CD4-positive, alpha-beta T cell (primary cell): ENCODE data around the gene TACSTD2. TPM values are rescaled to one million over a fixed set of nuclear protein-coding genes. Genes with fewer than 3 reads are reported as not detected.

Experiments used
- ATAC-seq: fragments of 200-7000 bp; cut with Tn5 transposase; one replicate; pipeline ENCODE4 v1.10.0; 2022; ENCODE audit warnings: mild to moderate bottlenecking; ENCODE audit not compliant: poor library complexity
- CTCF ChIA-PET: fragments of 350-600 bp; sonication (Branson Sonifier 250); formaldehyde crosslinking; loops from one replicate; lab custom pipeline; 2021; ENCODE audit warnings: antibody characterized with exemption, inconsistent platforms; lab: Charles Lee
- POLR2A ChIA-PET: fragments of 350-600 bp; sonication (Branson Sonifier 250); formaldehyde crosslinking; loops from one replicate; lab custom pipeline; 2021; ENCODE audit warnings: antibody characterized with exemption, inconsistent platforms; lab: Charles Lee
- DNase-seq, 14 experiments: peaks; one replicate each; pipeline ENCODE4 v3.0.0-alpha.2; 2013 to 2020; ENCODE audit warnings: mixed read lengths in 2 of 14
- H3K27ac ChIP-seq, 2 donors: one replicate each; pipeline versions ENCODE4 v1.5.1 to v1.7.0; 2013; ENCODE audit warnings: low read length in 2 of 2, low read depth in 1 of 2, mild to moderate bottlenecking in 1 of 2
- H3K27me3 ChIP-seq, 2 experiments: 1 replicate in 1 of 2; 2 replicates in 1 of 2; pipeline versions ENCODE4 v1.6.1 to v1.7.0; 2013; ENCODE audit warnings: low read length in 2 of 2, control low read depth in 1 of 2, mild to moderate bottlenecking in 1 of 2, moderate library complexity in 1 of 2; ENCODE audit not compliant: insufficient read depth in 2 of 2, control insufficient read depth in 1 of 2
- H3K36me3 ChIP-seq: one replicate; pipeline ENCODE4 v1.6.1; 2013; ENCODE audit warnings: low read length, control low read depth; ENCODE audit not compliant: insufficient read depth
- H3K4me1 ChIP-seq: one replicate; pipeline ENCODE4 v1.6.1; 2013; ENCODE audit warnings: low read length, control low read depth; ENCODE audit not compliant: insufficient read depth
- H3K4me3 ChIP-seq: one replicate; pipeline ENCODE4 v1.5.1; 2013; ENCODE audit warnings: mild to moderate bottlenecking, low read length, moderate library complexity
- H3K9me3 ChIP-seq, 2 experiments: 1 replicate in 1 of 2; 2 replicates in 1 of 2; pipeline versions ENCODE4 v1.6.1 to v1.7.0; 2013; ENCODE audit warnings: low read length in 2 of 2, mild to moderate bottlenecking in 2 of 2, control low read depth in 1 of 2, moderate library complexity in 1 of 2; ENCODE audit not compliant: control insufficient read depth in 1 of 2, insufficient read depth in 1 of 2
- H3K27ac Mint-ChIP-seq: one replicate; pipeline ENCODE4 v1.8.0; 2020; ENCODE audit warnings: mixed read lengths
- H3K27me3 Mint-ChIP-seq: one replicate; pipeline ENCODE4 v1.8.0; 2021; ENCODE audit warnings: mixed read lengths
- H3K36me3 Mint-ChIP-seq: one replicate; pipeline ENCODE4 v1.8.0; 2021; ENCODE audit warnings: low read depth, mixed read lengths
- H3K4me1 Mint-ChIP-seq: one replicate; pipeline ENCODE4 v1.8.0; 2021; ENCODE audit warnings: low read depth, mixed read lengths
- H3K4me3 Mint-ChIP-seq: one replicate; pipeline ENCODE4 v1.8.0; 2020; ENCODE audit warnings: mild to moderate bottlenecking, mixed read lengths
- H3K9me3 Mint-ChIP-seq: one replicate; pipeline ENCODE4 v1.8.0; 2020; ENCODE audit warnings: mixed read lengths
- CTCF ChIP-seq: fragments of 200-600 bp; IDR thresholded peaks from one replicate; pipeline ENCODE4 v1.8.0; 2022; ENCODE audit warnings: antibody characterized with exemption, mild to moderate bottlenecking
- intact Hi-C, 2 experiments: fragments of 100-400 bp; cut with DNase I in 1 of 2; cut with micrococcal nuclease in 1 of 2; formaldehyde crosslinking; loops; one replicate each; pipeline versions ENCODE4 v1.15.1 to v1.9.0; 2023 to 2025; cut with DNase I, micrococcal nuclease
- total RNA-seq, 174 experiments: library from RNA in 2 of 174; stranded (reverse) in 2 of 174; gene quantifications; one replicate each; pipeline ENCODE4 v1.2.3 and lab custom pipeline; 2021 to 2026

Gene TACSTD2
- total RNA-seq, 2 experiments from 2014 or later, result 0.36 TPM

DNA sequence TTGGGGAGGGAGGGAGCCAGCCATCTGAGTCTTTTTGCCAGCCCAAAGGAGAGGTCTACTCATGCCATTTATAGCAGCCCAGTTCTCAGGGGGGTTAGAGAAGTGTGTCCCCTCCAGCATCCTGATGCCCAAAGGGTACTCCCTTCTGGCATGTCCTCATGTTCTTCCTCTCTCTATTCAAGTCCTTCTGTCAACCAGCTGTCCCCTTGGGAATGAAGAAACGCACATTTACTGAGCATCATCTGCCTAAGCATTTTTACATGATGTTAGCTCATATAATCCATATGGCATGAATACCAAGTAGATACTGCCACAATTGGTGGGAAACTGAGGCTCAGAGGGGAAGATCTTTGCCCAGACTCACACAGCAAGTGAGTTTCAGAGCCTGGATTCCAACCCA lies 14.8 kb upstream of the TACSTD2 start:
- ATAC-seq, result no peak
- H3K36me3 ChIP-seq, result no peaks in the 10 kb centered on the region
- Mint-ChIP-seq H3K9me3 (no peaks in the 10 kb centered on the region), H3K27me3 (peaks cover 54% of the 10 kb centered on the region), H3K4me3 (no peak overlapping the region), H3K27ac (no peak overlapping the region), H3K4me1 (no peaks in the 10 kb centered on the region), H3K36me3 (no peaks in the 10 kb centered on the region)
- POLR2A ChIA-PET, result no interaction called here
- no peaks in the 10 kb centered on the region for H3K4me1 ChIP-seq
- no peak for TF ChIP-seq CTCF
- peaks cover 0 to 10% of the 10 kb centered on the region in 2 experiments for H3K27me3 ChIP-seq
- intact Hi-C loops, result no loop called here
- no peak overlapping the region for H3K27ac ChIP-seq
- no peaks in the 10 kb centered on the region for H3K9me3 ChIP-seq
- no peak for DNase-seq
- no peak overlapping the region for H3K4me3 ChIP-seq
- CTCF ChIA-PET, result no interaction called here

- Histone ChIP-seq H3K36me3 (no peaks in the 10 kb centered on the region), H3K9me3 (no peaks in the 10 kb centered on the region), H3K27me3 (peaks cover 0 to 13% of the 10 kb centered on the region in 2 experiments), H3K4me3 (no peak overlapping the region), H3K4me1 (no peaks in the 10 kb centered on the region), H3K27ac (no peak overlapping the region)
- H3K4me3 Mint-ChIP-seq, result no peak overlapping the region
- ChIA-PET POLR2A (no interaction called here), CTCF (no interaction called here)
- peaks cover 59% of the 10 kb centered on the region for H3K27me3 Mint-ChIP-seq
- H3K27ac Mint-ChIP-seq, result no peak overlapping the region
- no peaks in the 10 kb centered on the region for H3K4me1 Mint-ChIP-seq
- ATAC-seq (no peak), DNase-seq (no peak)
- TF ChIP-seq CTCF, result no peak
- no peaks in the 10 kb centered on the region for H3K9me3 Mint-ChIP-seq
- intact Hi-C loops, result no loop called here
- H3K36me3 Mint-ChIP-seq, result no peaks in the 10 kb centered on the region
These were observed 13.0 kb upstream of the TACSTD2 start for GRCh38 chr1:58590019-58590418.

DNA sequence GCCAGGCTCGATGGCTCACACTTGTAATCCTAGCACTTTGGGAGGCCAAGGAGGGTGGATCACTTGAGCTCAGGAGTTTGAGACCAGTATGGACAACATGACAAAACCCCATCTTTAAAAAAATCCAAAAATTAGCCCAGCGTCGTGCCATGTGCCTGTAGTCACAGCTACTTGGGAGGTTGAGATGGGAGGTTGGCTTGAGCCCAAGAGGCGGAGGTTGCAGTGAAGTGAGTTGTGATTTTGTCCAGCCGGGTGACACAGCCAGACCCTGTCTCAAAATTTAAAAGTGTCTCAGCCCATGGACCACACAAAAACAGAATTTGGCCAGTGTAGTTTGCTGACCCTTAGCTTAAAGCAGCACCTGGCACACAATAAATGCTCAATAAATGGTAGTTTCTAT lies 11.3 kb upstream of the TACSTD2 start:
- no peaks in the 10 kb centered on the region for H3K36me3 Mint-ChIP-seq
- intact Hi-C loops, result no loop called here
- ATAC-seq (no peak), DNase-seq (no peak)
- ChIA-PET POLR2A (no interaction called here), CTCF (no interaction called here)
- H3K27ac ChIP-seq, result no peak overlapping the region
- H3K4me3 ChIP-seq, result no peak overlapping the region
- H3K9me3 Mint-ChIP-seq, result no peaks in the 10 kb centered on the region
- H3K27me3 Mint-ChIP-seq, result peaks cover 63% of the 10 kb centered on the region
- no peak overlapping the region for H3K4me3 Mint-ChIP-seq
- no peaks in the 10 kb centered on the region for H3K4me1 ChIP-seq
- H3K36me3 ChIP-seq, result no peaks in the 10 kb centered on the region
- no peaks in the 10 kb centered on the region for H3K9me3 ChIP-seq
- no peak for TF ChIP-seq CTCF
- H3K4me1 Mint-ChIP-seq, result no peaks in the 10 kb centered on the region
- H3K27me3 ChIP-seq, result peaks cover 0 to 17% of the 10 kb centered on the region in 2 experiments
- no peak overlapping the region for H3K27ac Mint-ChIP-seq
